K562 (cell line): ENCODE data around the gene CLDN12. TPM values are rescaled to one million over a fixed set of nuclear protein-coding genes. Genes with fewer than 3 reads are reported as not detected.

Experiments used
- ATAC-seq: fragments of 200-7000 bp; cut with Tn5 transposase; 3 replicates; pipeline ENCODE4 v1.9.1; 2020; ENCODE audit warnings: moderate library complexity
- BruUV-seq: library from RNA; stranded (reverse); fragments of 400-500 nt; replicated peaks from 2 replicates; lab custom pipeline; 2021; lab: Mats Ljungman, UMichigan
- CTCF ChIA-PET: fragments of 300-600 bp; formaldehyde crosslinking; extraction: SDS; loops from one replicate; lab custom pipeline; 2021; ENCODE audit warnings: low intra/inter-chr PET ratio; lab: Yijun Ruan, JAX
- POLR2A ChIA-PET: fragments of 300-600, 350-650 bp; sonication (Branson Sonifier 250); formaldehyde crosslinking; extraction: SDS; loops from one replicate; lab custom pipeline; 2021; ENCODE audit warnings: antibody characterized with exemption, inconsistent platforms; lab: Yijun Ruan, JAX
- DNase-seq, 4 experiments: peaks; one replicate each; pipeline versions ENCODE4 v3.0.0 to v3.0.0-alpha.2; 2011 to 2018; ENCODE audit warnings: low spot score in 3 of 4, mixed read lengths in 3 of 4; ENCODE audit errors: extremely low read depth in 1 of 4
- FAIRE-seq: peaks from 2 replicates; lab custom pipeline; 2011; peaks lifted over from hg19 to GRCh38; lab: Jason Lieb, UNC
- H2AFZ ChIP-seq: 2 replicates; pipeline ENCODE4 v1.6.0; 2011; ENCODE audit warnings: low read depth, low read length, control low read depth, inconsistent platforms
- H3K27ac ChIP-seq: fragments of 200-600 bp; 3 replicates; pipeline ENCODE4 v1.8.0; 2011; ENCODE audit warnings: low read depth, mild to moderate bottlenecking, control low read depth, inconsistent platforms, low read length, moderate library complexity, mixed read lengths; ENCODE audit errors: extremely low read depth
- H3K27me3 ChIP-seq, 2 experiments: fragments of 300-600 bp in 1 of 2; 2 replicates in 1 of 2; 3 replicates in 1 of 2; pipeline versions ENCODE4 v1.6.0 to v1.8.0; 2011; ENCODE audit warnings: inconsistent platforms in 2 of 2, low read length in 2 of 2, mild to moderate bottlenecking in 1 of 2, mixed read lengths in 1 of 2, moderate library complexity in 1 of 2; ENCODE audit not compliant: control insufficient read depth in 2 of 2, insufficient read depth in 2 of 2
- H3K36me3 ChIP-seq: fragments of 300-600 bp; 3 replicates; pipeline ENCODE4 v1.8.0; 2011; ENCODE audit warnings: mild to moderate bottlenecking, low read length, inconsistent platforms; ENCODE audit not compliant: control insufficient read depth, insufficient read depth
- H3K4me1 ChIP-seq, 2 experiments: fragments of 200-600 bp in 1 of 2; replicated peaks in 1 of 2; 2 replicates in 1 of 2; 3 replicates in 1 of 2; pipeline versions ENCODE4 v1.5.1 to v1.8.0; 2011; ENCODE audit warnings: inconsistent platforms in 2 of 2, low read length in 2 of 2, mild to moderate bottlenecking in 1 of 2, mixed read lengths in 1 of 2, moderate library complexity in 1 of 2; ENCODE audit not compliant: control insufficient read depth in 2 of 2, insufficient read depth in 2 of 2
- H3K4me2 ChIP-seq: 2 replicates; pipeline ENCODE4 v1.6.1; 2011; ENCODE audit warnings: low read length, control low read depth, inconsistent platforms, mixed read lengths; ENCODE audit not compliant: insufficient read depth
- H3K4me3 ChIP-seq: fragments of 200-600 bp; sonication (generic), shearing (Covaris generic); 2 replicates; pipeline ENCODE4 v1.5.1; 2016; ENCODE audit warnings: control low read depth, inconsistent platforms
- H3K79me2 ChIP-seq: fragments of 200-600 bp; 3 replicates; pipeline ENCODE4 v1.8.0; 2011; ENCODE audit warnings: low read length, inconsistent platforms; ENCODE audit not compliant: control insufficient read depth, insufficient read depth
- H3K9ac ChIP-seq, 2 experiments: 2 replicates each; pipeline versions ENCODE4 v1.6.0 to v1.6.1; 2011; ENCODE audit warnings: low read depth in 2 of 2, low read length in 2 of 2, control low read depth in 1 of 2, inconsistent platforms in 1 of 2, mild to moderate bottlenecking in 1 of 2, mixed read lengths in 1 of 2; ENCODE audit not compliant: insufficient read depth in 1 of 2
- H3K9me1 ChIP-seq: one replicate; pipeline ENCODE4 v1.6.0; 2011; ENCODE audit warnings: inconsistent platforms, mild to moderate bottlenecking, low read length, moderate library complexity; ENCODE audit not compliant: control insufficient read depth, insufficient read depth
- H3K9me3 ChIP-seq: replicated peaks from 2 replicates; pipeline ENCODE4 v1.5.1; 2011; ENCODE audit warnings: low read depth, low read length, inconsistent platforms; ENCODE audit not compliant: control insufficient read depth, insufficient read depth
- H4K20me1 ChIP-seq: replicated peaks from 2 replicates; pipeline ENCODE4 v1.6.1; 2011; ENCODE audit warnings: low read length, inconsistent platforms, mixed read lengths; ENCODE audit not compliant: control insufficient read depth, insufficient read depth
- BHLHE40 ChIP-seq: IDR thresholded peaks from 2 replicates; pipeline ENCODE4 v1.6.1; 2011; ENCODE audit warnings: low read length, improper control_type of control experiment
- BRF1 ChIP-seq: IDR thresholded peaks from 3 replicates; pipeline ENCODE4 v1.6.1; 2011; ENCODE audit warnings: borderline replicate concordance, mild to moderate bottlenecking; ENCODE audit not compliant: insufficient read length; ENCODE audit errors: extremely low read depth
- C11orf30 ChIP-seq: fragments of 450-650 bp; IDR thresholded peaks from 2 replicates; pipeline ENCODE4 v1.6.1; 2016; ENCODE audit warnings: low read depth, mild to moderate bottlenecking
- CAMTA2 ChIP-seq: fragments of 250-450 bp; sonication (Bioruptor Pico); conservative IDR thresholded peaks from 2 replicates; pipeline ENCODE4 v1.5.1; 2022
- CBX8 ChIP-seq: fragments of 200-600 bp; sonication (generic); IDR thresholded peaks from 2 replicates; pipeline ENCODE4 v1.6.1; 2012; ENCODE audit warnings: borderline replicate concordance, mixed run types, low read depth, mild to moderate bottlenecking, moderate library complexity, mixed read lengths, low read length, control low read depth, inconsistent platforms; ENCODE audit not compliant: poor library complexity, severe bottlenecking; ENCODE audit errors: extremely low read depth
- CCNT2 ChIP-seq: IDR thresholded peaks from 2 replicates; pipeline ENCODE4 v1.6.1; 2011; ENCODE audit warnings: borderline replicate concordance, low read depth, mild to moderate bottlenecking, moderate library complexity, mixed read lengths, low read length; ENCODE audit not compliant: insufficient read length; ENCODE audit errors: extremely low read depth
- DIDO1 ChIP-seq: fragments of 450-650 bp; IDR thresholded peaks from 2 replicates; pipeline ENCODE4 v1.6.1; 2016; ENCODE audit warnings: low read depth, missing biosample characterization, missing genetic modification characterization
- FOXM1 ChIP-seq, 2 experiments: fragments of 450-650 bp in 1 of 2; sonication (generic) in 1 of 2; formaldehyde crosslinking in 1 of 2; IDR thresholded peaks; 2 replicates each; pipeline versions ENCODE4 v1.6.1 to v1.9.0; 2017 to 2022; ENCODE audit warnings: low read depth in 2 of 2, mild to moderate bottlenecking in 2 of 2, missing genetic modification reagents in 1 of 2, moderate library complexity in 1 of 2
- GTF2F1 ChIP-seq: IDR thresholded peaks from 2 replicates; pipeline ENCODE4 v1.6.1; 2011; ENCODE audit warnings: low read depth, low read length, improper control_type of control experiment
- HSF4 ChIP-seq: fragments of 250-450 bp; sonication (Bioruptor Pico); IDR thresholded peaks from 2 replicates; pipeline ENCODE4 v2.1.2; 2022; ENCODE audit warnings: mild to moderate bottlenecking, moderate library complexity, borderline replicate concordance
- MNT ChIP-seq, 2 experiments: fragments of 450-650 bp; conservative IDR thresholded peaks; 2 replicates each; pipeline ENCODE4 v1.6.1; 2017; ENCODE audit warnings: mild to moderate bottlenecking in 2 of 2, moderate library complexity in 2 of 2
- MYC ChIP-seq, 2 experiments: fragments of 250-450 bp in 1 of 2; sonication (Bioruptor Pico) in 1 of 2; IDR thresholded peaks; 2 replicates each; pipeline versions ENCODE4 v1.5.1 to v1.6.1; 2012 to 2021; ENCODE audit warnings: low read depth in 2 of 2, borderline replicate concordance in 1 of 2, improper control_type of control experiment in 1 of 2, low read length in 1 of 2, mild to moderate bottlenecking in 1 of 2, moderate library complexity in 1 of 2
- NELFE ChIP-seq: IDR thresholded peaks from 2 replicates; pipeline ENCODE4 v1.6.1; 2011; ENCODE audit warnings: mild to moderate bottlenecking; ENCODE audit not compliant: insufficient read depth, insufficient read length
- RBM17 ChIP-seq: fragments of 200-400 bp; formaldehyde crosslinking; IDR thresholded peaks from 2 replicates; pipeline ENCODE4 v1.6.1; 2017; ENCODE audit warnings: low read depth, mild to moderate bottlenecking, low read length, borderline replicate concordance
- RHOXF2B ChIP-seq: fragments of 250-450 bp; sonication (Bioruptor Pico); conservative IDR thresholded peaks from 2 replicates; pipeline ENCODE4 v1.5.1; 2021
- SUPT5H ChIP-seq: fragments of 450-650 bp; IDR thresholded peaks from 2 replicates; pipeline ENCODE4 v1.6.1; 2016
- ZNF143 ChIP-seq: sonication (generic); formaldehyde crosslinking; IDR thresholded peaks from 2 replicates; pipeline ENCODE4 v1.9.0; 2022; ENCODE audit warnings: mild to moderate bottlenecking, missing genetic modification reagents
- ZNF197 ChIP-seq: fragments of 200-800 bp; sonication (Bioruptor generic); IDR thresholded peaks from 2 replicates; pipeline ENCODE4 v1.6.1; 2016; ENCODE audit warnings: low read depth, missing genetic modification characterization, missing compliant biosample characterization
- ZNF408 ChIP-seq: fragments of 250-450 bp; sonication (Bioruptor Pico); IDR thresholded peaks from 2 replicates; pipeline ENCODE4 v1.4.0; 2020; ENCODE audit warnings: low read depth, mild to moderate bottlenecking, moderate library complexity
- ZNF41 ChIP-seq: fragments of 250-450 bp; sonication (Bioruptor Pico); conservative IDR thresholded peaks from 2 replicates; pipeline ENCODE4 v1.4.0; 2020; ENCODE audit warnings: mild to moderate bottlenecking
- ZNF830 ChIP-seq: fragments of 250-450 bp; sonication (Bioruptor Pico); IDR thresholded peaks from 2 replicates; pipeline ENCODE4 v1.5.0; 2021; ENCODE audit warnings: mild to moderate bottlenecking
- WGBS: fragments of 100-300 bp; shearing (Covaris generic); methylation state at CpG from one replicate; pipeline ENCODE4 v1.1.6; 2016; ENCODE audit warnings: low coverage, mixed read lengths; ENCODE audit not compliant: insufficient coverage; ENCODE audit errors: missing lambda C conversion rate; 5-methylcytosine and 5-hydroxymethylcytosine counted together
- in situ Hi-C: fragments of 300-500 bp; cut with MboI; formaldehyde crosslinking; loops from 4 replicates; pipeline ENCODE4 v1.15.0; 2018; ENCODE audit warnings: inconsistent platforms, mixed read lengths
- intact Hi-C: fragments of 100-400 bp; cut with micrococcal nuclease; formaldehyde crosslinking; loops from 2 replicates; pipeline ENCODE4 v1.14.2; 2022
- polyA plus RNA-seq, 8 experiments: library from polyadenylated mRNA; depleted of rRNA in 4 of 8; stranded (reverse) in 5 of 8; unstranded in 3 of 8; fragments of >200 nt; fragmentation: Nextera tagmentation in 2 of 8; fragmentation: Illumina TruSeq in 1 of 8; extraction: Ambion mirVana in 2 of 8; extraction: Trizol in 1 of 8; gene quantifications; 2 replicates each; pipeline versions ENCODE4 v1.2.1 to v1.2.3, GENCODE V29; 2011 to 2014; ENCODE audit warnings: inconsistent platforms in 1 of 8, missing spikeins in 1 of 8
- total RNA-seq, 7 experiments: library from RNA; depleted of rRNA in 6 of 7; stranded (reverse); fragments of >200 nt in 6 of 7; fragmentation: Illumina TruSeq in 2 of 7; extraction: Trizol in 2 of 7; gene quantifications; 2 replicates each; pipeline versions ENCODE4 v1.2.1 to v1.2.3, GENCODE V29; 2011 to 2021; ENCODE audit warnings: low replicate concordance in 1 of 7

CLDN12 gene
- total and polyA plus RNA-seq, 9 of the 15 experiments (the other 6 are each of a cell fraction or from before 2014, with no cell fraction given) = 5.8 to 42.2 (median 15.8) TPM

GRCh38 chr7:90408142-90408541, 4.9 kb downstream of the CLDN12 start (continued):
- TF ChIP-seq MNT (conservative IDR thresholded peaks at IDR 0.05) (no peak), DIDO1 (no peak), ZNF143 (no peak), FOXM1 (IDR thresholded peaks at IDR 0.05; ENCODE audit: low read depth) (no peak), FOXM1 (CRISPR knock-in tag; IDR thresholded peaks at IDR 0.05; ENCODE audit: low read depth) (no peak), HSF4 (CRISPR knock-in tag) (no peak), C11orf30 (no peak), RBM17 (no peak), GTF2F1 (no peak), CCNT2 (no peak), NELFE (no peak), BHLHE40 (no peak)

GRCh38 chr7:90409667-90410066, 6.4 kb downstream of the CLDN12 start:
- Histone ChIP-seq H3K9ac (no peak overlapping the region), H2AFZ (no peak overlapping the region), H3K27ac (no peak overlapping the region), H3K9me3 (no peaks in the 10 kb centered on the region), H3K27me3 (no peaks in the 10 kb centered on the region), H3K79me2 (no peaks in the 10 kb centered on the region), H3K9me1 (no peaks in the 10 kb centered on the region), H3K4me2 (no peak overlapping the region), H3K36me3 (peaks cover 38% of the 10 kb centered on the region), H3K4me1 (peaks cover 0 to 1% of the 10 kb centered on the region in 2 experiments; a peak in 2 of 5 replicates), H4K20me1 (no peaks in the 10 kb centered on the region), H3K4me3 (no peak overlapping the region)
- POLR2A ChIA-PET = interaction anchor here (0.6 to 1.2 kb wide), 2 partner anchors 8 to 11 kb away, joined by 3 read pairs; no protein-coding TSS in a partner anchor
- no peak for ATAC-seq
- intact Hi-C loops (no loop called here), in situ Hi-C loops (no loop called here)
- DNase-seq = no peak
- no TSS peak for BruUV-seq
- FAIRE-seq = no peak
- CTCF ChIA-PET = no interaction called here
- WGBS = 46% methylated on average over 3 of the region's 3 CpGs
- TF ChIP-seq ZNF41 (no peak), CAMTA2 (CRISPR knock-in tag) (no peak), ZNF408 (CRISPR knock-in tag) (no peak), BRF1 (no peak), CBX8 (no peak), ZNF830 (CRISPR knock-in tag) (no peak), ZNF197 (CRISPR knock-in tag) (no peak), MYC (IDR thresholded peaks at IDR 0.05; ENCODE audit: low read depth, low read length) (no peak), MYC (CRISPR knock-in tag; IDR thresholded peaks at IDR 0.05; ENCODE audit: borderline replicate concordance, low read depth) (no peak), SUPT5H (no peak), RHOXF2B (CRISPR knock-in tag) (no peak)
